GM18951 (cell line): Measurements from ENCODE around the gene ARPC2.

ENCODE experiments used
- POLR2A ChIP-seq: IDR thresholded peaks from 4 replicates; pipeline ENCODE4 v1.6.1; 2011; ENCODE audit warnings: mild to moderate bottlenecking; ENCODE audit not compliant: insufficient read length, insufficient read depth; ENCODE audit errors: extremely low read depth
- in situ Hi-C: fragments of 300-500 bp; cut with MboI; formaldehyde crosslinking; loops from one replicate; pipeline ENCODE4 v1.12.0; 2022; ENCODE audit warnings: low sequenced_read_pairs, mixed read lengths, inconsistent platforms; ENCODE audit not compliant: unreplicated experiment

Gene ARPC2

DNA sequence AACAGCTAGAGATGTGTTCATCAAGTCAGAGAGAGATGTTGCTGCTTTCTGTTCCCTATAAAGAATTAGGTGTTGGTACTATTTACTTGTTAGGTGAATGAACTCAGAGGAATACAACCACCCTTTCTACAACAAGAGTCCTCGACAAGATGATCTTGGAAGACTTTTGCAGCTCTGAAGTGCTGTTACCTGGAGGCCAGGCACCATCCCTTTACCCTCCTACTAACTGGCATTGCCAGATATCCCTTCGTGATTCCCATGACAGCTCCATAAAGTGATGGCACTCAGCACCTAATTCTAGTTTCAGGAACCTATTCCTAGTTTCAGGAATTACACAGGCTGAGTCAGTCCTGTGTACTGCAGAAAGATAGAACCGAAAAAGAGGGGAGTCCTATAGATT, 9.9 kb downstream of the ARPC2 start:
- no peak for TF ChIP-seq POLR2A
- in situ Hi-C loops, result no loop called here

DNA sequence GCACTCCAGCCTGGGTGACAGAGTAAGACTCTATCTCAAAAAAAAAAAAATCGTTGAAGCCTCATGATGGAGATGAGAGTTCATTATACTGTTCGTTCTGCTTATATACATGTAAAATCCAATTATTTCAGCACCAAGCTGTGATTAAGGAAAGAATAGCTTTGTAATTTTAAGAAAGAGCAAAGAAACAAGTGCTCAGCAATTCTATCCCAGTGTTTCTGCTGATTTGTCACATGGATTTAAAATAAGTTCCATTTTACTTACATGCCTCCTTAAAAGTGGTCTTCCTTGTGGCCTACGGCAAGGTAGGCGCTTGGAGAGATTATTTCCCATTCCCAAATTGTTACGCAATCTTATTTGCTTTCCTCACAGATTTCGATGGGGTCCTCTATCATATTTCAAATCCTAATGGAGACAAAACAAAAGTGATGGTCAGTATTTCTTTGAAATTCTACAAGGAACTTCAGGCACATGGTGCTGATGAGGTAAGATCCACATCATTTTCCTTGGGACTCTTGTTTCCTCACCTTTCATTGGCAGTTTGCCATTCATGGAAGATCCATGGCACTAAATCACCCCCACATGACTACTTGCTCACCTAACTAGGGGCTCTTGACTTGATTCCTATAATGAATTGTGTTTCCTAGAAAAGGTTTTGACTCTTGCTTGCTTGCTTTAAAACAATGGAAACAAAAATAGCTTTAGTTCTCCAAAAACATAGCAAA, 11.5 kb downstream of the ARPC2 start:
- in situ Hi-C loops, result no loop called here

DNA sequence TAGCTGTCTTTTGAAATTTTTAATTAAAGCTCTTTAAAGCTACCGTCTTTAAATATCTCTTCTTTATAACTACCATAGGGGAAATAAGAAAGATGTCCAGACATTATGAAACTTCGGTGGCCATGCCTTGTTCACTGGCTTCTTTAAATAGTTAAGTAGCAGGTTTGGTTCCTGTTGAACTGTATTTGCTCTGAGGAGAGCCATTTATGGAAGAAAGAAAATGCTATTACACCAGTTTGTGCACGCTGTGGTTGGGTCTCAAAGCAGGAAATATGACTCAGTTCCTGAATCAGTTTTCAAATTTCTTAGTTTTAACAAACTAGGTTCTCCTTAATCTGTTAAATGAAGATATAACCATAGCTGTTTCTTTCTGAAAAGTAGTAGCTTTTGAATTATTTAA, 12.2 kb downstream of the ARPC2 start:
- TF ChIP-seq POLR2A, result no peak
- in situ Hi-C loops, result no loop called here

More for the DNA sequence above, 11.5 kb downstream of the ARPC2 start:
- no peak for TF ChIP-seq POLR2A

DNA sequence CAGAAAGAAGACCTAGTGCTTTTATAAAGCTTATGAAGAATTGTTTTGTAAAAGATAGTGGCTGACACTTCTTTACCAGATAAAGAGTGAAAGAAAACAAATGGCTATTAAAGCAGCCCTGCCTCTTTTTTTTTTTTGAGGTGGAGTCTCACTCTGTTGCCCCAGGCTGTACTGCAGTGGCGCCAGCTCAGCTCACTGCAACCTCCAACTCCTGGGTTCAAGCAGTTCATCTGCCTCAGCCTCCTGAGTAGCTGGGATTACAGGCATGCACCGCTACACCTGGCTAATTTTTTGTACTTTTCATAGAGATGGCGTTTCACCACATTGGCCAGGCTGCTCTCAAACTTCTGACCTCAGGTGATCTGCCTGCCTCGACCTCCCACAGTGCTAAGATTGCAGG, 12.9 kb downstream of the ARPC2 start:
- in situ Hi-C loops, result no loop called here
- no peak for TF ChIP-seq POLR2A

DNA sequence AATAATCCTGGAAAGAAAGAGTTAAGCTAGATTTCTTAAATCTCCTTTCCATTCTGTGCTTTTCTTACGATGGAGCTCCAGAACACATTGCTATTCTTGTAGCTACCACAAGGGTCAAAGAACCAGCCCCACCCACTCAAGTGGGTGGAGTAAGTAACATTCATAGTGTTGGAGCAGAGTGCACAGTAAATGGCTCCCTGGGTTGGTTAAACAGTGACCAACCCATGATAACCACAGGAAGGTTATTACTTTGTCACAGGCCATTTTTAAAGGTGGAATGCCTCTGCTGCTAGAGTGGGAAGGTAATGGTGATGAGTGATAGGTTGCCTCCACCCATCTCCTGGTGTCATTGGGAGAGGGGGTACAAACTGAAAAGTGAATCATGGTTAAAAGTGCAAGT, 13.9 kb downstream of the ARPC2 start:
- no peak for TF ChIP-seq POLR2A

DNA sequence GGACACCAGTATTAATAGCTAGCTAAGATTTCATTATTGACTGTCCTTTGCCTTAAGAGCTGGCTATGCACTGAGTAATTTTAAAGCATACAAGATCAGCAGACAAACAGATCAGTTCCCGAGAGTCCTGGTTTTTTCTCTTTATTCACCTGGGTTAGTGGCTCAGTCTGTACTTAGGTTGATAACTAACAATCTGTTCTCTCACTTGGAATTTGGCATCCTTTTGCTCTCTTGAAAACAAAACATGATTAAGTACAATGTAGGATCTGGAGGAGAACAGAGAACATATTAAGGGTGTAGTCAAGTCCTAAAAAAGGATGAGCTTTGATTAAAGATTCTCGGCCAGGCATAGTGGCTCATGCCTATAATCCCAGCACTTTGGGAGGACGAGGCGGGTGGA, 16.6 kb downstream of the ARPC2 start:
- in situ Hi-C loops, result no loop called here
- no peak for TF ChIP-seq POLR2A

More for the DNA sequence above, 13.9 kb downstream of the ARPC2 start:
- in situ Hi-C loops, result no loop called here

DNA sequence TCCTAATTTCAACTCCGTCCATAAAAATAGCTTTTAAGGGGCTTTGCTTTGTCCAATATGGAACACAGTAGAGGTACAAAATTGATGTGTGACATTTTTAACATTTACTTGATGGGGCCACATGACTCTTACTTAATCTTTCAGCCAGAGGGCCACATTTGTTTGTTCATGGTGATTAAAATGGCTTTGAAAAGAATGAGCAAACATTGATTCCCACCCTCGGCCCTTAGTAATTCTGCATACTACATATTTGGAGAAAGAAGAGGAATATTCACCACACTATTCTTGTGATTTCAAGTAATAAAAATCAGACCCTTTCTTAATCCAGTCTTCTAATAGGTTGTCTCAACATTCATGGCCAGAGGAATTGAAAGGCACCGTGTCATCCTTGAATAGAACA, 17.5 kb downstream of the ARPC2 start:
- no peak for TF ChIP-seq POLR2A

DNA sequence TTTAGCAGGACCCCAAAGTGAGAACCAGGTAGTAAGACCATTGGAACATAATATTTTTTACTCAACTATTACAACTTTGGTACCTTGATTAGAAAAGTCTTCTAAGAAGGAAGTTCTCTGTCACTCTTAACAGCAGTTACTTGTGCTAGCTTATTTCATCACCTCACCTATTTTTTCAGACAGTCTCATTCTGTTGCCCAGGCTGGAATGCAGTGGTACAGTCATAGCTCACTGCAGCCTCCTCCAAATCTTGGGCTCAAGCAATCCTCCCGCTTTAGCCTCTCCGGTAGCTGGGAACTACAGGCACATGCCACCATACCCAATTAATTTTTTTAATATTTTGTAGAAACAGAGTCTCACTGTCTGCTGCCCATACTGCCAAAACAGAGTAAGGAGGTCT, 18.0 kb downstream of the ARPC2 start:
- in situ Hi-C loops, result no loop called here
- no peak for TF ChIP-seq POLR2A

More for the DNA sequence above, 17.5 kb downstream of the ARPC2 start:
- in situ Hi-C loops, result no loop called here

DNA sequence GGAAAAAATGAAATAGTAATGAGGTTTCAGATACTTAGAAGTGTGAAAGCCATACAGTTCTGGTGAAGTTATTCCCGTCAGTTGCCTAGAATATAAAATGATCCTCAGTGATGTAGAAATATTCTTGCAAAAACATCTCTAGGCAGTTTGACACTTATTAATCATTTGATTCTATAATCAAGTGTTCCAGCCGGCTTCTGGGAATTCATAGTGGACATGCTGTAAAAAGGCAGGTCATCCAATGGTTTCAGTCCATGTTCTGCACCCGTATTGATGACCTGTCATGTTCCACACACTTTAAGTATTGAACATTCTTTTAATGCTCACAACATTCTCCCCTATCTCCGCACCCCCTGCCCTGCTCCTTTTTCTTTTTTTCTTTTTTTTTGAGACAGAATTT, 19.8 kb downstream of the ARPC2 start:
- TF ChIP-seq POLR2A, result no peak
- in situ Hi-C loops, result no loop called here

DNA sequence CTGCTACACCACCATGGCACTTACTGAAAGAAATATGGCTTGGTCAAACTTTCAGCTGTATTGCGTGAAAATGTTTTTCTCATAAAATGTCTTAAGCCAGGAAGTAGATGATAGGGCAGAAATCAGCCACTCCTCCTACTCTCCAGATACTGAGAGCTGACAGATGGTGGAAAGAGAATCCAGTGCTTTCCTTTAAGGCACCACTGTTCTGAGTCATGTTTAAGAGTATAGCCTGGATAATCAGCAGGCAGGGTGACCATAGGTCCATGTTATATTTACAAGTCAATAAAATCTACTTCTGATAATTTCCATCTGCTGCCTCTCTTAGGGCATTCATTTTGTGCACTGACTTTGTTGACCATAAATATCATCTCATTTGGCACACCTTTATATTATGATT, 21.9 kb downstream of the ARPC2 start:
- in situ Hi-C loops, result no loop called here
- TF ChIP-seq POLR2A, result no peak

DNA sequence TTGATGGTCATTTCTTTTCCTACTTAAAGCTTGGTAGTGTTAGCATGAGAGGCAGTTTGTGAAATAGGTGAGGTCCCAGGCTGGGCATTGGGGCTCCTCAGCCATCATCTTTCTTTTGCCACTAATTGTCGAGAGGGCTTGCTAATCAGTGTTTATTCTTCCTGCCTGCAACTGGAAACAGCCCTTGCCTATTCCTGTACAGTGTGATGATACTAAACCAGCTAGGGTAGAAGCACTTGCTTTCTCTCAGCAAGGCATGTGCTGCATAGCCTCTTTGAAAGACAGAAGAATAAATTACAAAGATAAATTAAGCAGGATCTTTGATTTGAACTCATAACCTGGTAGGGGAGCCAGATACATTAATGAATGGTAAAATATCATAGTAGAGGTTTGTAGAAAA, 27.2 kb downstream of the ARPC2 start:
- TF ChIP-seq POLR2A, result no peak
- in situ Hi-C loops, result no loop called here

DNA sequence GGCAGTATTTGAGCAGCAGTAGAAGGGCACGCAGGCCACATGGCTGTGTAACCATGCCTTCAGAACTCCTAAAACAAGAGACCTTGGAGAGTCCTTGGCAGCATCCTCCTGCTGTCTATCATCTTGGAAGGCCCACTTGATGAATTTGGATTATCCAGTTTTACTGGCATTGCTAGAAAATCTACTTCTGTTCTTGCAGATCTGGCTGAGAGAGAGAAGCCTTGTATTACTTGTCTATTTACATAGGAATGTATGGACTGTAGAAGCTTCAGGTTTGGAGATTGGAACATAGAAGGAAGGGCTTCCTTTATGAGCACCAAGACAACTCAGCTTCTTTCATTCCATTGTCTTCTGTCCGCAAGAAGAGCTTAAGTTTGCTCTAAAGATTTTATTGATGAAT, 27.7 kb downstream of the ARPC2 start:
- TF ChIP-seq POLR2A, result no peak
- in situ Hi-C loops, result no loop called here

DNA sequence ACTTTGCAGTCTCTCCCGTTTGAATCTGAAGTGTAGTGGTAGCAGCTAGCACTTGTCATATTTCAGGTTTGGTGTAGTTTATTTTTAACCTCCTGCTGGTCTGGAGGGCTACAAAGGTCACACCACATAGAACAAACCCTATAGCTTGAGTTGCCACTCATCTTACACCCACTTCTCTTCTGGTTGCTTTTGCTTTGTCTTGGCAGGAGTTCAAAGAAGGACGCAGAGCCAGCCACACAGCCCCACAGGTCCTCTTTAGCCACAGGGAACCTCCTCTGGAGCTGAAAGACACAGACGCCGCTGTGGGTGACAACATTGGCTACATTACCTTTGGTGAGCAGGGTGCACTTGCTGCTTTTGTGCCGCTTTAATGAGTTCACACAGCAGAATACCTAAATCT, 28.2 kb downstream of the ARPC2 start:
- TF ChIP-seq POLR2A, result no peak
- in situ Hi-C loops, result no loop called here

DNA sequence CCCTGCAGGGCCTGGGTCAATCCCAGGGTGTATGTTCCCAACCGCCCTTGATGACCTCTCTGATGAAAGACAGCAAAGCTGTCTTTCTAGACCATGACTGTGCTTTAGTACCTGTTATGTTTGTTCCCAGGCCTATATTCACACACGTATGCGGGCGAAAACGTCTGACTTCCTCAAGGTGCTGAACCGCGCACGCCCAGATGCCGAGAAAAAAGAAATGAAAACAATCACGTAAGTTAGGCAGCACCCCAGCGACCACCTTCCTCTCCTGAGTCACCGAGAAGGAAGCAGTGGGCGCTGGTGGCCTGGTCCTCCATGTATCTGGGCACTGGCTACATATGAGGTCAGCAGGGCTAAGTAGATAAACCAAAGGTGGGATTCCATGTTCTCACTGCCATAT, 32.7 kb downstream of the ARPC2 start:
- in situ Hi-C loops, result no loop called here
- no peak for TF ChIP-seq POLR2A
